H9 (cell line): ENCODE results near the gene DLD. TPM values are rescaled to one million over a fixed set of nuclear protein-coding genes. Genes with fewer than 3 reads are reported as not detected.

Experiments used
- DNase-seq: peaks from one replicate; pipeline ENCODE4 v3.0.0-alpha.2; 2017
- H2AFZ ChIP-seq: one replicate; pipeline ENCODE4 v1.6.1; 2013; ENCODE audit warnings: mild to moderate bottlenecking, low read length, control low read depth, moderate library complexity
- H2AK5ac ChIP-seq: 2 replicates; pipeline ENCODE4 v1.6.1; 2013; ENCODE audit warnings: low read length, control low read depth, mixed read lengths; ENCODE audit not compliant: insufficient read length
- H2BK120ac ChIP-seq: one replicate; pipeline ENCODE4 v1.6.1; 2013; ENCODE audit warnings: low read depth, mild to moderate bottlenecking, low read length, control low read depth, inconsistent platforms; ENCODE audit not compliant: poor library complexity, severe bottlenecking
- H2BK12ac ChIP-seq: 2 replicates; pipeline ENCODE4 v1.6.1; 2013; ENCODE audit warnings: low read length, control low read depth, mixed read lengths, low read depth; ENCODE audit not compliant: insufficient read length
- H2BK15ac ChIP-seq: 2 replicates; pipeline ENCODE4 v1.6.1; 2013; ENCODE audit warnings: low read depth, low read length, control low read depth
- H2BK20ac ChIP-seq: one replicate; pipeline ENCODE4 v1.6.1; 2013; ENCODE audit warnings: low read depth, mild to moderate bottlenecking, low read length, control low read depth, inconsistent platforms; ENCODE audit not compliant: poor library complexity, severe bottlenecking
- H2BK5ac ChIP-seq: 2 replicates; pipeline ENCODE4 v1.6.1; 2013; ENCODE audit warnings: low read length, control low read depth, mixed read lengths; ENCODE audit not compliant: insufficient read length
- H3K14ac ChIP-seq: 2 replicates; pipeline ENCODE4 v1.6.1; 2013; ENCODE audit warnings: low read length, control low read depth; ENCODE audit not compliant: insufficient read depth
- H3K18ac ChIP-seq: 2 replicates; pipeline ENCODE4 v1.6.1; 2013; ENCODE audit warnings: low read depth, mild to moderate bottlenecking, mixed read lengths, low read length, control low read depth; ENCODE audit not compliant: insufficient read length
- H3K23ac ChIP-seq: 2 replicates; pipeline ENCODE4 v1.6.1; 2013; ENCODE audit warnings: low read length, control low read depth, mixed read lengths, low read depth; ENCODE audit not compliant: insufficient read length
- H3K23me2 ChIP-seq: 2 replicates; pipeline ENCODE4 v1.6.1; 2013; ENCODE audit warnings: low read depth, mild to moderate bottlenecking, mixed read lengths, low read length, control low read depth; ENCODE audit not compliant: insufficient read length, poor library complexity, severe bottlenecking
- H3K27ac ChIP-seq: 2 replicates; pipeline ENCODE4 v1.5.1; 2013; ENCODE audit warnings: low read length, control low read depth, mixed read lengths, low read depth; ENCODE audit not compliant: insufficient read length
- H3K27me3 ChIP-seq: 2 replicates; pipeline ENCODE4 v1.6.1; 2013; ENCODE audit warnings: low read length, control low read depth, inconsistent platforms; ENCODE audit not compliant: insufficient read depth
- H3K4ac ChIP-seq: 2 replicates; pipeline ENCODE4 v1.6.1; 2013; ENCODE audit warnings: low read depth, mild to moderate bottlenecking, control low read depth, inconsistent platforms, low read length, moderate library complexity
- H3K4me1 ChIP-seq: 2 replicates; pipeline ENCODE4 v1.6.1; 2013; ENCODE audit warnings: low read length, control low read depth, inconsistent platforms; ENCODE audit not compliant: insufficient read depth
- H3K4me2 ChIP-seq: 2 replicates; pipeline ENCODE4 v1.6.1; 2013; ENCODE audit warnings: low read length, control low read depth, mixed read lengths; ENCODE audit not compliant: insufficient read length, insufficient read depth
- H3K56ac ChIP-seq: 2 replicates; pipeline ENCODE4 v1.6.1; 2013; ENCODE audit warnings: low read depth, mild to moderate bottlenecking, mixed read lengths, low read length, control low read depth; ENCODE audit not compliant: insufficient read length
- H3K79me1 ChIP-seq: 2 replicates; pipeline ENCODE4 v1.6.1; 2013; ENCODE audit warnings: low read depth, mild to moderate bottlenecking, moderate library complexity, low read length, control low read depth, inconsistent platforms; ENCODE audit not compliant: insufficient read depth, poor library complexity, severe bottlenecking
- H3K79me2 ChIP-seq: 2 replicates; pipeline ENCODE4 v1.6.1; 2013; ENCODE audit warnings: low read length, control low read depth, inconsistent platforms; ENCODE audit not compliant: insufficient read depth
- H3K9ac ChIP-seq: 2 replicates; pipeline ENCODE4 v1.6.1; 2013; ENCODE audit warnings: low read length, control low read depth, mixed read lengths; ENCODE audit not compliant: insufficient read length; ENCODE audit errors: extremely low read depth
- H3K9me3 ChIP-seq: one replicate; pipeline ENCODE4 v1.6.1; 2013; ENCODE audit warnings: low read depth, low read length, inconsistent platforms; ENCODE audit not compliant: control insufficient read depth
- H3T11ph ChIP-seq: one replicate; pipeline ENCODE4 v1.6.1; 2013; ENCODE audit warnings: mild to moderate bottlenecking, low read length, control low read depth, inconsistent platforms
- H4K20me1 ChIP-seq: one replicate; pipeline ENCODE4 v1.6.1; 2013; ENCODE audit not compliant: control insufficient read depth, insufficient read length, insufficient read depth
- H4K5ac ChIP-seq: 2 replicates; pipeline ENCODE4 v1.6.1; 2013; ENCODE audit warnings: low read depth, mild to moderate bottlenecking, mixed read lengths, low read length, control low read depth; ENCODE audit not compliant: insufficient read length
- H4K8ac ChIP-seq: replicated peaks from 2 replicates; pipeline ENCODE4 v1.6.1; 2013; ENCODE audit warnings: low read length, control low read depth, mixed read lengths, low read depth; ENCODE audit not compliant: insufficient read length
- H4K91ac ChIP-seq: 2 replicates; pipeline ENCODE4 v1.6.1; 2013; ENCODE audit warnings: low read depth, mild to moderate bottlenecking, moderate library complexity, mixed read lengths, low read length, control low read depth; ENCODE audit not compliant: insufficient read length
- H3K27ac Mint-ChIP-seq, 3 experiments: 2 replicates in 2 of 3; 3 replicates in 1 of 3; pipeline ENCODE4 v1.8.0; 2020 to 2021; ENCODE audit warnings: mixed read lengths in 3 of 3, mild to moderate bottlenecking in 1 of 3, moderate library complexity in 1 of 3
- H3K27me3 Mint-ChIP-seq: 2 replicates; pipeline ENCODE4 v1.8.0; 2021; ENCODE audit warnings: low read depth, mild to moderate bottlenecking, moderate library complexity, mixed read lengths
- H3K36me3 Mint-ChIP-seq, 3 experiments: 2 replicates in 2 of 3; 3 replicates in 1 of 3; pipeline ENCODE4 v1.8.0; 2020 to 2021; ENCODE audit warnings: low read depth in 3 of 3, mixed read lengths in 3 of 3; ENCODE audit not compliant: insufficient read depth in 1 of 3
- H3K4me1 Mint-ChIP-seq, 2 experiments: 2 replicates each; pipeline ENCODE4 v1.8.0; 2020; ENCODE audit warnings: mixed read lengths in 2 of 2
- H3K4me3 Mint-ChIP-seq, 2 experiments: 2 replicates in 1 of 2; 3 replicates in 1 of 2; pipeline ENCODE4 v1.8.0; 2020 to 2021; ENCODE audit warnings: mild to moderate bottlenecking in 2 of 2, mixed read lengths in 2 of 2, moderate library complexity in 1 of 2
- H3K9me3 Mint-ChIP-seq, 2 experiments: 2 replicates in 1 of 2; 3 replicates in 1 of 2; pipeline ENCODE4 v1.8.0; 2020; ENCODE audit warnings: mild to moderate bottlenecking in 2 of 2, mixed read lengths in 2 of 2, moderate library complexity in 1 of 2
- WGBS: extraction: QIAGEN DNeasy Blood & Tissue Kit; methylation state at CpG from one replicate; pipeline ENCODE4 v1.1.7; 2013; ENCODE audit warnings: missing lambda C conversion rate, low lambda C conversion rate, mixed read lengths; ENCODE audit not compliant: insufficient read length; ENCODE audit errors: extremely low coverage; 5-methylcytosine and 5-hydroxymethylcytosine counted together
- total RNA-seq: library from RNA; stranded (reverse); gene quantifications from 2 replicates; pipeline ENCODE4 v1.2.1, GENCODE V29; 2021
- TF ChIP-seq, protein P1 (sequence below): fragments of 200-600 bp; sonication (generic); conservative IDR thresholded peaks from 3 replicates; pipeline ENCODE4 v1.8.0; 2021; ENCODE audit warnings: antibody characterized with exemption, mild to moderate bottlenecking

DLD gene
- total RNA-seq, 1 experiment from 2014 or later, result 93.7 TPM

DNA sequence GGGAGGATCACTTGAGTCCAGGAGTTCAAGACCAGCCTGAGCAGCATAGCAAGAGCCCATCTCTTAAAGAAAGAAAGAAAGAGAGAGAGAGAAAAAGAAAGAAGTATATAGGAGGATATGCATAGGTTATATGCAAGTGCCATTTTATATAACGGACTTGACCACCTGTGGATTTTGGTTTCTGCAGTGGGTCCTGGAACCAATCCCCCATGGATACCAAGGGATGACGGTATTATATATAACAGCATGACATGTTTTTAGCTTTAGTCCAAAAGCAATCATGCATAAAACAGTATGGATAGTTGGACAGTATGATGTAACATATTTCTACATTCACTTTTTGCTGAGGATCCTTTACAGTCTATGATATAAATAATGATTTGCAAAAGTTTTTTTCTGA is 45.3 kb downstream of the DLD start:
- Histone ChIP-seq H2BK5ac (no peak overlapping the region), H4K8ac (no peak overlapping the region), H3K14ac (no peak overlapping the region), H3K4ac (no peak overlapping the region), H2BK15ac (no peak overlapping the region), H3K27ac (no peak overlapping the region), H3K79me2 (no peaks in the 10 kb centered on the region), H3K27me3 (no peaks in the 10 kb centered on the region), H2AK5ac (no peak overlapping the region), H4K91ac (no peak overlapping the region), H3K4me2 (no peak overlapping the region), H4K5ac (no peak overlapping the region), H2AFZ (no peak overlapping the region), H3K79me1 (no peaks in the 10 kb centered on the region), H3K23ac (no peak overlapping the region), H3K18ac (no peak overlapping the region), H3K9ac (no peak overlapping the region), H3K4me1 (peaks cover 7% of the 10 kb centered on the region; the same call in 1 of the 2 replicates), H2BK12ac (no peak overlapping the region), H3K23me2 (no peaks in the 10 kb centered on the region), H3K56ac (no peak overlapping the region), H2BK20ac (no peak overlapping the region), H3T11ph (no peak overlapping the region), H2BK120ac (no peak overlapping the region), H4K20me1 (peaks cover 3% of the 10 kb centered on the region), H3K9me3 (no peaks in the 10 kb centered on the region)
- TF ChIP-seq, protein P1, sequence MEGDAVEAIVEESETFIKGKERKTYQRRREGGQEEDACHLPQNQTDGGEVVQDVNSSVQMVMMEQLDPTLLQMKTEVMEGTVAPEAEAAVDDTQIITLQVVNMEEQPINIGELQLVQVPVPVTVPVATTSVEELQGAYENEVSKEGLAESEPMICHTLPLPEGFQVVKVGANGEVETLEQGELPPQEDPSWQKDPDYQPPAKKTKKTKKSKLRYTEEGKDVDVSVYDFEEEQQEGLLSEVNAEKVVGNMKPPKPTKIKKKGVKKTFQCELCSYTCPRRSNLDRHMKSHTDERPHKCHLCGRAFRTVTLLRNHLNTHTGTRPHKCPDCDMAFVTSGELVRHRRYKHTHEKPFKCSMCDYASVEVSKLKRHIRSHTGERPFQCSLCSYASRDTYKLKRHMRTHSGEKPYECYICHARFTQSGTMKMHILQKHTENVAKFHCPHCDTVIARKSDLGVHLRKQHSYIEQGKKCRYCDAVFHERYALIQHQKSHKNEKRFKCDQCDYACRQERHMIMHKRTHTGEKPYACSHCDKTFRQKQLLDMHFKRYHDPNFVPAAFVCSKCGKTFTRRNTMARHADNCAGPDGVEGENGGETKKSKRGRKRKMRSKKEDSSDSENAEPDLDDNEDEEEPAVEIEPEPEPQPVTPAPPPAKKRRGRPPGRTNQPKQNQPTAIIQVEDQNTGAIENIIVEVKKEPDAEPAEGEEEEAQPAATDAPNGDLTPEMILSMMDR, result no peak
- Mint-ChIP-seq H3K27ac (peak overlapping the region in 1 of 3 experiments; percentile 73; a peak in 1 of 7 replicates), H3K4me1 (peaks cover 61 to 71% of the 10 kb centered on the region in 2 experiments), H3K27me3 (no peaks in the 10 kb centered on the region), H3K4me3 (no peak overlapping the region), H3K9me3 (no peaks in the 10 kb centered on the region), H3K36me3 (peaks cover 8 to 44% (median 31%) of the 10 kb centered on the region in 3 experiments)
- DNase-seq, result no peak
- WGBS, result no CpG with 5 or more reads among the region's 2 CpGs
